ENCODE results near the gene PTPRG.

PTPRG gene

GRCh38 chr3:61669668-61670299 lies 108.4 kb downstream of the PTPRG start:
- Mint-ChIP-seq H3K9me3 (peaks cover 8% of the 10 kb centered on the region), H3K36me3 (ENCODE audit: low read depth) (no peaks in the 10 kb centered on the region), H3K4me1 (ENCODE audit: low read depth) (no peaks in the 10 kb centered on the region), H3K27ac (no peak overlapping the region), H3K4me3 (no peak overlapping the region), H3K27me3 (no peaks in the 10 kb centered on the region)
- intact Hi-C loops (cut with micrococcal nuclease): no loop called here

GRCh38 chr3:61673651-61674050 lies 112.3 kb downstream of the PTPRG start:
- H3K4me1 Mint-ChIP-seq (ENCODE audit: low read depth): no peaks in the 10 kb centered on the region
- H3K36me3 Mint-ChIP-seq (ENCODE audit: low read depth): no peaks in the 10 kb centered on the region
- peaks cover 19% of the 10 kb centered on the region for H3K9me3 Mint-ChIP-seq
- no peak overlapping the region for H3K27ac Mint-ChIP-seq
- intact Hi-C loops (cut with micrococcal nuclease): no loop called here
- no peaks in the 10 kb centered on the region for H3K27me3 Mint-ChIP-seq
- no peak overlapping the region for H3K4me3 Mint-ChIP-seq

GRCh38 chr3:61674596-61674995 lies 113.2 kb downstream of the PTPRG start:
- Mint-ChIP-seq H3K36me3 (ENCODE audit: low read depth) (no peaks in the 10 kb centered on the region), H3K9me3 (peaks cover 19% of the 10 kb centered on the region), H3K4me1 (ENCODE audit: low read depth) (no peaks in the 10 kb centered on the region)

DNA sequence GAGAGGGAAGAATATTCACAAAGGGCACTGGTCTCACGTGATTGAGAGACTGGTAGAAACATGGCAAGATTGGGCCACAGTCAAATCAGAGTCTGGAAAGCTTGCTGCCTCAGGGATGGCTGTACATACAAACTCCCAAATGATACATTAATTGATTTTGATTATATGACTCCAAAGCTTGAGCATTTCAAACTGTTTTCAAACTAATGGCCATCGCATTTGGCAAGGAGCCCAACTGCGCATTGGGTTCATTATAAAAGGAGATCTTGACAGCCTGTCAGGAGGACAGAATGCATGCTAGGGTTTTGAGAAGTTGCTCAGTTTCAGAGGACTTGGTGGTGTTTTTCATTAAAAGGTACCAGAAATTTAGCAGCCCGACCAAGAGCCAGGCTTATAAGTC lies 117.7 kb downstream of the PTPRG start:
- Mint-ChIP-seq H3K27me3 (no peaks in the 10 kb centered on the region), H3K27ac (no peak overlapping the region), H3K4me3 (no peak overlapping the region), H3K9me3 (peaks cover 11% of the 10 kb centered on the region), H3K4me1 (ENCODE audit: low read depth) (no peaks in the 10 kb centered on the region), H3K36me3 (ENCODE audit: low read depth) (no peaks in the 10 kb centered on the region)
- intact Hi-C loops (cut with micrococcal nuclease): no loop called here

More at GRCh38 chr3:61674596-61674995, 113.2 kb downstream of the PTPRG start:
- H3K27ac Mint-ChIP-seq: no peak overlapping the region
- no peak overlapping the region for H3K4me3 Mint-ChIP-seq
- intact Hi-C loops (cut with micrococcal nuclease): no loop called here
- H3K27me3 Mint-ChIP-seq: no peaks in the 10 kb centered on the region

- H3K36me3 Mint-ChIP-seq (ENCODE audit: low read depth): no peaks in the 10 kb centered on the region
- H3K27ac Mint-ChIP-seq: no peak overlapping the region
- H3K9me3 Mint-ChIP-seq: peaks cover 11% of the 10 kb centered on the region
- intact Hi-C loops (cut with micrococcal nuclease): no loop called here
- no peaks in the 10 kb centered on the region for H3K4me1 Mint-ChIP-seq (ENCODE audit: low read depth)
- no peak overlapping the region for H3K4me3 Mint-ChIP-seq
- no peaks in the 10 kb centered on the region for H3K27me3 Mint-ChIP-seq
These were observed 119.2 kb downstream of the PTPRG start for GRCh38 chr3:61680617-61681016.

DNA sequence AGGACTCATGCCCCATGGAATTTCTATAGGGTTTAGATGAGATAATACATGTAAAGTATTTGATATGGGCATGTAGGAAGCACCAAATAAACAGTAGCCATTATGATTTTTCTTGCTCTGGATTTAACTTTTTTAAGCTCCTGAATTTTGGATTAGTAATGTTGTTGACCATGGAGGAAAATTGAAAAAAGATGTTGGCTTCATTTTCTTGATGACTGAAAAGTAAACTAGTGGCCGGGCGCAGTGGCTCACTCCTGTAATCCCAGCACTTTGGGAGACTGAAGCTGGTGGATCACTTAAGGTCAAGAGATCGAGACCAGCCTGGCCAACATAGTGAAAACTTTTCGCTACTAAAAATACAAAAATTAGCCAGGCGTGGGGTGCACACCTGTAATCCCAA lies 120.3 kb downstream of the PTPRG start:
- no peak overlapping the region for H3K4me3 Mint-ChIP-seq
- H3K9me3 Mint-ChIP-seq: peaks cover 11% of the 10 kb centered on the region
- no peaks in the 10 kb centered on the region for H3K4me1 Mint-ChIP-seq (ENCODE audit: low read depth)
- intact Hi-C loops (cut with micrococcal nuclease): no loop called here
- no peaks in the 10 kb centered on the region for H3K27me3 Mint-ChIP-seq
- no peak overlapping the region for H3K27ac Mint-ChIP-seq
- no peaks in the 10 kb centered on the region for H3K36me3 Mint-ChIP-seq (ENCODE audit: low read depth)

- Mint-ChIP-seq H3K36me3 (ENCODE audit: low read depth) (no peaks in the 10 kb centered on the region), H3K4me3 (no peak overlapping the region), H3K4me1 (ENCODE audit: low read depth) (no peaks in the 10 kb centered on the region), H3K9me3 (peaks cover 7% of the 10 kb centered on the region), H3K27me3 (no peaks in the 10 kb centered on the region), H3K27ac (no peak overlapping the region)
- intact Hi-C loops (cut with micrococcal nuclease): no loop called here
These were observed 121.5 kb downstream of the PTPRG start for GRCh38 chr3:61682671-61683548.

GRCh38 chr3:61683549-61684236 lies 122.3 kb downstream of the PTPRG start:
- Mint-ChIP-seq H3K36me3 (ENCODE audit: low read depth) (no peaks in the 10 kb centered on the region), H3K9me3 (no peaks in the 10 kb centered on the region), H3K27ac (no peak overlapping the region), H3K4me1 (ENCODE audit: low read depth) (no peaks in the 10 kb centered on the region), H3K4me3 (no peak overlapping the region), H3K27me3 (no peaks in the 10 kb centered on the region)
- intact Hi-C loops (cut with micrococcal nuclease): no loop called here

DNA sequence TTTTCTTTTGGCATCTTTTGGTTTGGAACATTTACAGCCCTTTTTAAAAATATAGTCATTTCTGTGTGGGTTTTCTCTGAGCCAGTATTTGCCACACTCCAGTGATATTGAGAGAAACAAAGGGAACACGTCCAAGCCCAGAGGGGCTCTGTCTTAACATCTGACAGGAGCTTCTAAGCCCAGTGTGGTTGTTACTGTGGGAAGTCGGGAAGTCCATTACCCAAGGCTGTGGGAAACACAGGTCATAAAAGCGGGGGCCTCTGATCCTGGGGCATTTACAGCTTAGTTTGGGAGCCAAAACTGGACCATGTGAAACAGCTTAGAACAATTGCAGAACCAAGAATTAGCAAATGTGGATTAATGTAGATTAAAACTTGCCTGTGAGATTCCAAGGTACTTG lies 123.0 kb downstream of the PTPRG start:
- H3K36me3 Mint-ChIP-seq (ENCODE audit: low read depth): no peaks in the 10 kb centered on the region
- H3K4me3 Mint-ChIP-seq: no peak overlapping the region
- H3K27me3 Mint-ChIP-seq: no peaks in the 10 kb centered on the region
- intact Hi-C loops (cut with micrococcal nuclease): no loop called here
- no peaks in the 10 kb centered on the region for H3K9me3 Mint-ChIP-seq
- no peaks in the 10 kb centered on the region for H3K4me1 Mint-ChIP-seq (ENCODE audit: low read depth)
- no peak overlapping the region for H3K27ac Mint-ChIP-seq

GRCh38 chr3:61685755-61686154 lies 124.4 kb downstream of the PTPRG start:
- H3K27ac Mint-ChIP-seq: no peak overlapping the region
- H3K9me3 Mint-ChIP-seq: no peaks in the 10 kb centered on the region
- H3K27me3 Mint-ChIP-seq: no peaks in the 10 kb centered on the region
- intact Hi-C loops (cut with micrococcal nuclease): no loop called here
- no peaks in the 10 kb centered on the region for H3K4me1 Mint-ChIP-seq (ENCODE audit: low read depth)
- no peaks in the 10 kb centered on the region for H3K36me3 Mint-ChIP-seq (ENCODE audit: low read depth)
- H3K4me3 Mint-ChIP-seq: no peak overlapping the region

DNA sequence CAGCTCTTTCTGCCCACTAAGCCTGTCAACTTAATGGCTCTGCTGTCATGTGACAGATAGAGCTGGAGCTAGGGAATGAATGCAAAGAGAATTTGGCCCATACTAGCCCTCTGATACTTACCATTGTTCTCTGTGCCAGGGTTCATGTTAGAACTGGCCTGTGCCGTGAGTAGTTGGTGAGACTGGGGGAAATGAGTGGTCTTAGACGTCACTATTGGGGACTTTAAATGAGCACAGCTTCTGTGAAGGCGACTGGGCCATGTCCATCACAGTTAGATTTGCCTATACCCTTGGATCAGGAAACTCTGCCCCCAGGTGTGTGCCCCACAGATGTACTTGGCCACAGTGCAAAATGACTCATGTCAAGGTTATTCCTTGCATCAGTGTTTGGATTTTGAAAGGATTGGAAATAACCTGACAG lies 124.9 kb downstream of the PTPRG start:
- H3K4me1 Mint-ChIP-seq (ENCODE audit: low read depth): no peaks in the 10 kb centered on the region
- intact Hi-C loops (cut with micrococcal nuclease): no loop called here
- no peaks in the 10 kb centered on the region for H3K27me3 Mint-ChIP-seq
- no peak overlapping the region for H3K4me3 Mint-ChIP-seq
- no peak overlapping the region for H3K27ac Mint-ChIP-seq
- H3K9me3 Mint-ChIP-seq: no peaks in the 10 kb centered on the region
- no peaks in the 10 kb centered on the region for H3K36me3 Mint-ChIP-seq (ENCODE audit: low read depth)

GRCh38 chr3:61687206-61687605 lies 125.8 kb downstream of the PTPRG start:
- Mint-ChIP-seq H3K4me3 (no peak overlapping the region), H3K36me3 (ENCODE audit: low read depth) (no peaks in the 10 kb centered on the region), H3K9me3 (no peaks in the 10 kb centered on the region), H3K4me1 (ENCODE audit: low read depth) (no peaks in the 10 kb centered on the region), H3K27ac (no peak overlapping the region), H3K27me3 (no peaks in the 10 kb centered on the region)
- intact Hi-C loops (cut with micrococcal nuclease): no loop called here

DNA sequence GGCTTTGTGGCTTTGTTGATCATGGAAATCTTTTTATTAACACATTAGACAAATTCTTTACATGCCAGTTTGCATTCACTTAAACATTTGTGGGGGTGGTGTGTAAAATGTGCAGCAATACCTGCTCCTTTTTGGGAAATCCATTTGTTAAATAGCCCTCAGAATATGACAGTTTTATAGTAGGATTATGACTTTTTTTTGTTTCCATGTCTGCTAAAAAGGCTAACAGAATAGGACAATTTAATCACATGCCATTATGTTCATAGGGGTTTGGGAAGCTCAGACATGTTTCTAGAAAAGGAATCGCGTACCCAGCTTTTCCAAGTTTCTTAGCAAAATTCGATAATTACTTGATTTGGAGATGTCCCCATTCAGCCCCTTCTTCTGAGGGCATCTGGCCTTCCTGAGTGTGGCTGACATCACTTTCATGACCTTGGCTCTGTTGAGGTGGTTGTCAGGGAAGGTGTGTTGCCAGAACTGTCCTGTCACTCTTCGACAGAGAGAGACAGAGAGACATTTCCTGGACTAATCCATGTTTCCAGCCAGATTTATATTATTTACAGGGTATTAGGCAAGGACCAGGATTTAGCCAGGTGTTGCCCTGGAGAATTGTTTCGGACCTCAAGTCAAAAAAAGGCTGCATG lies 126.4 kb downstream of the PTPRG start:
- no peaks in the 10 kb centered on the region for H3K9me3 Mint-ChIP-seq
- H3K4me1 Mint-ChIP-seq (ENCODE audit: low read depth): no peaks in the 10 kb centered on the region
- no peaks in the 10 kb centered on the region for H3K36me3 Mint-ChIP-seq (ENCODE audit: low read depth)
- no peaks in the 10 kb centered on the region for H3K27me3 Mint-ChIP-seq
- no peak overlapping the region for H3K27ac Mint-ChIP-seq
- intact Hi-C loops (cut with micrococcal nuclease): no loop called here
- H3K4me3 Mint-ChIP-seq: no peak overlapping the region

All from dendritic cell treated with granulocyte-macrophage colony-stimulating factor and Interleukin-4, amounts not matched to agents 40 ng/mL and 50 ng/mL, for 4 days (primary cell).